Glomerular visceral epithelial cell (primary cell): ENCODE measurements around the gene LRP4.

ENCODE experiments used
- DNase-seq: peaks from one replicate; pipeline ENCODE4 v3.0.0-alpha.2; 2016; ENCODE audit errors: extremely low spot score

LRP4 gene

GRCh38 chr11:46846510-46846830, 71.9 kb downstream of the LRP4 start:
- DNase-seq = no peak

- peak; percentile 85 for DNase-seq
Measured at GRCh38 chr11:46845740-46846509, 72.4 kb downstream of the LRP4 start, which contains the start of gene CKAP5. Gene CKAP5 (minus strand): TSS chr11:46846280. CDS start chr11:46821231, 25,049 bp downstream.

GRCh38 chr11:46845440-46845739, 73.0 kb downstream of the LRP4 start:
- DNase-seq = no peak

- DNase-seq = no peak
Measured at GRCh38 chr11:46840116-46840515, 78.2 kb downstream of the LRP4 start.

- no peak for DNase-seq
Measured at GRCh38 chr11:46838501-46838900, 79.8 kb downstream of the LRP4 start.

GRCh38 chr11:46837860-46838259, 80.5 kb downstream of the LRP4 start:
- DNase-seq = no peak

- DNase-seq = no peak
Measured at GRCh38 chr11:46836870-46837269, 81.5 kb downstream of the LRP4 start.

GRCh38 chr11:46836431-46836830, 81.9 kb downstream of the LRP4 start:
- DNase-seq = no peak

GRCh38 chr11:46835897-46836296, 82.5 kb downstream of the LRP4 start:
- DNase-seq = no peak

- DNase-seq = no peak
Measured at GRCh38 chr11:46834821-46835220, 83.5 kb downstream of the LRP4 start.

GRCh38 chr11:46832511-46833214, 85.7 kb downstream of the LRP4 start:
- no peak for DNase-seq

GRCh38 chr11:46827995-46828394, 90.4 kb downstream of the LRP4 start:
- DNase-seq = no peak

- peak; percentile 73 for DNase-seq
Measured at GRCh38 chr11:46826310-46827044, 91.9 kb downstream of the LRP4 start.

- DNase-seq = peak; percentile 36
Measured at GRCh38 chr11:46808799-46809431, 109.4 kb downstream of the LRP4 start.
